Hepatocyte (in vitro differentiated cells): ENCODE results near the gene DOC2B.

Source experiments
- CTCF ChIP-seq: fragments of 200-600 bp; sonication (generic); IDR thresholded peaks from 2 replicates; pipeline ENCODE4 v1.5.1; 2016; ENCODE audit warnings: antibody characterized with exemption, mild to moderate bottlenecking; ENCODE audit not compliant: poor library complexity
- EZH2 ChIP-seq: fragments of 200-600 bp; sonication (generic); IDR thresholded peaks from 2 replicates; pipeline ENCODE4 v1.6.1; 2016; ENCODE audit warnings: antibody characterized with exemption, mild to moderate bottlenecking, borderline replicate concordance
- EZH2phosphoT487 ChIP-seq: fragments of 200-600 bp; sonication (generic); IDR thresholded peaks from one replicate; pipeline ENCODE4 v1.6.1; 2018; ENCODE audit warnings: antibody characterized with exemption, mild to moderate bottlenecking, low read depth, moderate library complexity; ENCODE audit not compliant: unreplicated experiment, severe bottlenecking

DNA sequence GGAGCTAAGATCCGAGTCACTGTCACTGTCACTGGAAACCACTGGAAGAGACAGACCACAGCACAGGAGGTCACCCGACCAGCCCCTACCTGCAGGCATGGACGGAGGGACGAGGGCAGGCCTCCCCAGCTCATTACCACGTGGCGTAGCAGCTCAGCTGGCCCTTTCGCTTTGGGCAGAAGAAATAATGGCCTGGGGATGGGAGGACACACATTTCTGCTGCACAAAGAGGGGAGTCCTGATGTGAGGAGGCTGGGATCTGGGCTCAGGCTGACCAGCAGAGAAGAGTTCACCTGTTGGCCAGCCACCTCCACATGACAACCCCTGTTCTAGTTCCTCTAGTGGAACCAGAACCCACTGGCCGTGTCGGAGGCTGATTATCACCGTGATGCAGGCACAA is 38.2 kb upstream of the DOC2B start:
- TF ChIP-seq CTCF: no peak
- TF ChIP-seq EZH2phosphoT487: no peak
- TF ChIP-seq EZH2: no peak
